H1 (cell line): ENCODE results near the gene SLC23A3. TPM values are rescaled to one million over a fixed set of nuclear protein-coding genes. Genes with fewer than 3 reads are reported as not detected.
A peak's percentile ranks its signal among the peaks of the same experiment; 100 is the strongest.

Experiments used
- ASH2L ChIP-seq: fragments of 200-600, 300-600 bp; sonication (generic); IDR thresholded peaks from one replicate; pipeline ENCODE4 v1.7.1; 2017; ENCODE audit warnings: low read length
- BCL11A ChIP-seq, 2 experiments: IDR thresholded peaks; one replicate each; pipeline ENCODE4 v1.6.1; 2011; ENCODE audit warnings: low read depth in 2 of 2, low read length in 2 of 2, mild to moderate bottlenecking in 2 of 2
- KDM1A ChIP-seq: fragments of 200-600, 300-600 bp; sonication (generic); IDR thresholded peaks from 2 replicates; pipeline ENCODE4 v1.7.1; 2016; ENCODE audit warnings: mild to moderate bottlenecking, low read length, borderline replicate concordance
- MAX ChIP-seq: IDR thresholded peaks from 2 replicates; pipeline ENCODE4 v1.6.1; 2012; ENCODE audit warnings: inconsistent platforms
- POLR2AphosphoS5 ChIP-seq: IDR thresholded peaks from 2 replicates; pipeline ENCODE4 v1.6.1; 2011; ENCODE audit warnings: low read depth, low read length
- polyA plus RNA-seq, 7 experiments: library from polyadenylated mRNA; depleted of rRNA in 3 of 7; stranded (reverse) in 5 of 7; unstranded in 2 of 7; fragments of >200 nt in 5 of 7; fragments of 200-250 nt in 2 of 7; gene quantifications; 1 replicate in 5 of 7; 2 replicates in 1 of 7; 4 replicates in 1 of 7; pipeline versions ENCODE4 v1.2.1 to v1.2.3, GENCODE V29; 2011 to 2013; ENCODE audit warnings: missing spikeins in 2 of 7, mixed read lengths in 2 of 7
- total RNA-seq: library from RNA; stranded (reverse); fragmentation: NEBNext Ultra II Directional; extraction: Animal tissue kit (Norgen Biotek cat#: 25700); gene quantifications from 2 replicates; pipeline ENCODE4 v1.2.1, GENCODE V29; 2021
- TF ChIP-seq, protein P1 (sequence below): IDR thresholded peaks from 2 replicates; pipeline ENCODE4 v1.6.1; 2012; ENCODE audit warnings: inconsistent platforms
- TF ChIP-seq, protein P2 (sequence below), 3 experiments: IDR thresholded peaks; 1 replicate in 2 of 3; 2 replicates in 1 of 3; pipeline versions ENCODE4 v1.5.1 to v1.6.1; 2011; ENCODE audit warnings: low read length in 3 of 3, mild to moderate bottlenecking in 3 of 3, inconsistent platforms in 2 of 3, low read depth in 1 of 3, moderate library complexity in 1 of 3; ENCODE audit not compliant: insufficient read depth in 1 of 3; ENCODE audit errors: control extremely low read depth in 1 of 3

SLC23A3 gene
- total and polyA plus RNA-seq, 2 of the 8 experiments (the other 6 are each of a cell fraction or from before 2014, with no cell fraction given), result 0.35 to 0.84 TPM

DNA sequence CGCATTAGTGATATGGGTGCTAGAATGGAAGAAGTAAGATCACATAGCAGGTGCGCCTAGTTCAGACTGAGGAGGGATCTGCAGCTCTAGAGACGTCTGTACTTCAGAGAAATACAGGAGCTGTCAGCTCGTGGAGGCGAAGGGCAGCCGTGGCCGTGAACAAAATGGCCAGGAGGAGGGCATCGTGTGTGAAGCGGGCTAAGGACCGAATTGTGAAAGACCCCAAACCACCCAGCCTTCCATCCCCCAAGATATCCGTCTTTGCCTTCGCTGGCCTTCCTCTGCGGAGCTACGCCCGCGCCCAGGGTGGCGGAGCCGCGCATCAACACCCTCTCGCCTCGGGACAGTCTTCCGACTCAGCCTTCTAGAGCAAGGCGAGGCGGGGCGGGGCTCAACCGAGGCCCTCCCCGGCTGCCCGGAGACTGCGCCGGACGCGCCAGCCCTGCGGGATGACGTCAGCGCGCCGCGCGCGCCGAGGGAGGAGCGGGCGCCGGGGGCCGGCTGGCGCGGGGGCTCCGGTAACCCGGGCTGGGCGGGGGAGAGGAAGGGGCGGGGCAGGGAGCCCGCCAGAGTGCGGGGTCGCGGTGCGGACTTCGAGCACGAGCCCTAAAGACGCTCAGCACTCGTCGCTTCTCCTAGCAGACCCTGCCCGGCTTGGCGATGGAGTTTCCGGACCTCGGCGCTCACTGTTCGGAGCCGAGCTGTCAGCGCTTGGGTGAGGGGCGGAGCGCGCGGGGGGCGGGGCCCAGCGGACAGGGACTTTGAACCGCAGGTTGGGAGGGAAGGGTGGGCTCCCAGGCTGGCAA is 36.7 kb upstream of the SLC23A3 start, which contains the start of gene ZFAND2B (continued):
- TF ChIP-seq, protein P1, sequence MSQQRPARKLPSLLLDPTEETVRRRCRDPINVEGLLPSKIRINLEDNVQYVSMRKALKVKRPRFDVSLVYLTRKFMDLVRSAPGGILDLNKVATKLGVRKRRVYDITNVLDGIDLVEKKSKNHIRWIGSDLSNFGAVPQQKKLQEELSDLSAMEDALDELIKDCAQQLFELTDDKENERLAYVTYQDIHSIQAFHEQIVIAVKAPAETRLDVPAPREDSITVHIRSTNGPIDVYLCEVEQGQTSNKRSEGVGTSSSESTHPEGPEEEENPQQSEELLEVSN, result no peak
- TF ChIP-seq ASH2L (peak; percentile 59), KDM1A (no peak), BCL11A (IDR thresholded peaks at IDR 0.05; ENCODE audit: low read depth in 2 of 2, low read length in 2 of 2) (no peak), MAX (no peak), POLR2AphosphoS5 (peak; percentile 87)
- TF ChIP-seq, protein P2, sequence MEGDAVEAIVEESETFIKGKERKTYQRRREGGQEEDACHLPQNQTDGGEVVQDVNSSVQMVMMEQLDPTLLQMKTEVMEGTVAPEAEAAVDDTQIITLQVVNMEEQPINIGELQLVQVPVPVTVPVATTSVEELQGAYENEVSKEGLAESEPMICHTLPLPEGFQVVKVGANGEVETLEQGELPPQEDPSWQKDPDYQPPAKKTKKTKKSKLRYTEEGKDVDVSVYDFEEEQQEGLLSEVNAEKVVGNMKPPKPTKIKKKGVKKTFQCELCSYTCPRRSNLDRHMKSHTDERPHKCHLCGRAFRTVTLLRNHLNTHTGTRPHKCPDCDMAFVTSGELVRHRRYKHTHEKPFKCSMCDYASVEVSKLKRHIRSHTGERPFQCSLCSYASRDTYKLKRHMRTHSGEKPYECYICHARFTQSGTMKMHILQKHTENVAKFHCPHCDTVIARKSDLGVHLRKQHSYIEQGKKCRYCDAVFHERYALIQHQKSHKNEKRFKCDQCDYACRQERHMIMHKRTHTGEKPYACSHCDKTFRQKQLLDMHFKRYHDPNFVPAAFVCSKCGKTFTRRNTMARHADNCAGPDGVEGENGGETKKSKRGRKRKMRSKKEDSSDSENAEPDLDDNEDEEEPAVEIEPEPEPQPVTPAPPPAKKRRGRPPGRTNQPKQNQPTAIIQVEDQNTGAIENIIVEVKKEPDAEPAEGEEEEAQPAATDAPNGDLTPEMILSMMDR (IDR thresholded peaks at IDR 0.05; ENCODE audit: control extremely low read depth in 1 of 3, insufficient read depth in 1 of 3, low read depth in 1 of 3, low read length in 3 of 3), result no peak; a peak in 1 of 4 replicates
